Measurements from ENCODE around the gene ADM. TPM values are rescaled to one million over a fixed set of nuclear protein-coding genes. Genes with fewer than 3 reads are reported as not detected.

ADM gene
- polyA plus RNA-seq, 3 donors, result 9.5 to 224 (median 20.0) TPM

DNA sequence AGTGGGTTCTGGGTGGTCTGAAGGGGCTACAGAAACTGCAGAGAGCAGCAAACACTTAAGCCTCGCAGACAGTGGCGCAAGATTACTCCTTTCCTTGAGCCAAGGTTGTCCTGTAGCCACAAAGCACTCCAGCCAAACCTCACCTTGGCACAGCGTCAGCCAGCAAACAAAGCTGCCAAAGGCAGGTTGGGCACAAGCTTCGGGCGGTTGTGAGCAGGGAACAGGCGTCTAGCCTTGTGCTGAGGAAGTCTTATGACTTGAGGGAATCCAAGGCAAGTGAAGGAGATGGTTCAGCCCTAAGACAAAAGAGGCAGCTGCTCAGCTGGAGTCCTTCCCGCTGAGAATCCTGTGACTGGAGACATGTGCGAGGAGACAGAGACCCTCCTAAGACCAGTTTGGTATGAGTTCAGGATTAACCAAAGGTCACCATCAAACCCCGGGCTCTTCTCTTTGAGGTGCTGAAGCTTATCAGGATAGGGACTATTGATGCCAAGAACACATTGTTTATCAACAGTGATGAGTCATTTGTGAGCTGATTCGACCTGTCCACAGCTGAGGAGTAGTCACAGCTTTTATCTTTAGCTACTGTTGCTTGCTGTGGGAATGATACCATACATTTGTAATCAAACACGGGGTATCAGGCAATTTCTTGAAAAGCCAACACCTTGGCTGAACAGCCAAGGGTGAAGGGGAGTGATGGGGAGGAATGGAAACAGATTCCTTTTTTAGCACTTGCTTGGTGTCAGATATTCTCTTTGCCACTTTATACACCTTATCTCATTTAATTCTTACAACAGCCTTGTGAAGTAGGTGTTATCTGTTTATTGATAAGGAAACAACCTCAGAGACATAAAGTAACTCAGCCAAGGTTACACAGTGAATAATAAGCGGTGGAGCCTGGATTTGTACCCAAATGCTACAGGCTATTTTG, 4.6 kb downstream of the ADM start:
- H3K9me3 Mint-ChIP-seq, result peaks cover 0 to 16% (median 2%) of the 10 kb centered on the region in 7 donors
- no peak overlapping the region for H3K4me2 ChIP-seq (replicated peaks; ENCODE audit: extremely low read depth, low read length, poor library complexity, severe bottlenecking)
- TF ChIP-seq, protein P1, sequence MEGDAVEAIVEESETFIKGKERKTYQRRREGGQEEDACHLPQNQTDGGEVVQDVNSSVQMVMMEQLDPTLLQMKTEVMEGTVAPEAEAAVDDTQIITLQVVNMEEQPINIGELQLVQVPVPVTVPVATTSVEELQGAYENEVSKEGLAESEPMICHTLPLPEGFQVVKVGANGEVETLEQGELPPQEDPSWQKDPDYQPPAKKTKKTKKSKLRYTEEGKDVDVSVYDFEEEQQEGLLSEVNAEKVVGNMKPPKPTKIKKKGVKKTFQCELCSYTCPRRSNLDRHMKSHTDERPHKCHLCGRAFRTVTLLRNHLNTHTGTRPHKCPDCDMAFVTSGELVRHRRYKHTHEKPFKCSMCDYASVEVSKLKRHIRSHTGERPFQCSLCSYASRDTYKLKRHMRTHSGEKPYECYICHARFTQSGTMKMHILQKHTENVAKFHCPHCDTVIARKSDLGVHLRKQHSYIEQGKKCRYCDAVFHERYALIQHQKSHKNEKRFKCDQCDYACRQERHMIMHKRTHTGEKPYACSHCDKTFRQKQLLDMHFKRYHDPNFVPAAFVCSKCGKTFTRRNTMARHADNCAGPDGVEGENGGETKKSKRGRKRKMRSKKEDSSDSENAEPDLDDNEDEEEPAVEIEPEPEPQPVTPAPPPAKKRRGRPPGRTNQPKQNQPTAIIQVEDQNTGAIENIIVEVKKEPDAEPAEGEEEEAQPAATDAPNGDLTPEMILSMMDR (IDR thresholded peaks at IDR 0.05), result no peak
- H3K27ac Mint-ChIP-seq, result peak overlapping the region in 5 of 7 donors; percentile 18 to 54 (median 43)
- no peak overlapping the region for H3K9ac ChIP-seq (ENCODE audit: insufficient read depth, low read length, poor library complexity, severe bottlenecking)
- WGBS (ENCODE audit: insufficient coverage), result 73% methylated on average over 9 of the region's 12 CpGs
- DNase-seq, result peak in 1 of 3 donors; percentile 29
- H3K79me2 ChIP-seq (ENCODE audit: insufficient read depth, low read length), result peaks cover 19% of the 10 kb centered on the region
- H3K27me3 Mint-ChIP-seq (ENCODE audit: low read depth in 3 of 3), result peaks cover 16 to 25% (median 23%) of the 10 kb centered on the region in 3 donors
- no peak overlapping the region for H3K4me3 Mint-ChIP-seq
- no peaks in the 10 kb centered on the region for H3K9me3 ChIP-seq (replicated peaks in 1 of 2; ENCODE audit: control insufficient read depth in 1 of 2, insufficient read depth in 1 of 2, low read length in 2 of 2)
- no peak overlapping the region for H2AFZ ChIP-seq (ENCODE audit: insufficient read depth, low read depth, low read length, poor library complexity, severe bottlenecking)
- H3K4me1 ChIP-seq (ENCODE audit: control insufficient read depth in 1 of 2, insufficient read depth in 2 of 2, low read length in 2 of 2), result peaks cover 34 to 37% of the 10 kb centered on the region in 2 donors
- no peak overlapping the region for H3K27ac ChIP-seq (ENCODE audit: low read depth in 1 of 2, low read length in 2 of 2)
- H3K27me3 ChIP-seq (ENCODE audit: control insufficient read depth in 2 of 2, insufficient read depth in 2 of 2, low read length in 2 of 2), result peaks cover 0 to 16% of the 10 kb centered on the region in 2 donors
- H3K4me1 Mint-ChIP-seq, result peaks cover 24% of the 10 kb centered on the region
- H3K36me3 ChIP-seq (replicated peaks in 1 of 2; ENCODE audit: control insufficient read depth in 1 of 2, insufficient read depth in 2 of 2, low read length in 2 of 2), result no peaks in the 10 kb centered on the region
- no peak overlapping the region for H3K4me3 ChIP-seq (replicated peaks in 1 of 3; ENCODE audit: low read depth in 2 of 3, low read length in 3 of 3)
- intact Hi-C loops (cut with micrococcal nuclease), result loop anchor here (5.0 to 10.0 kb wide), 6 partner anchors 97 to 845 kb away; partner anchors contain the start of gene ZNF143 (in 1 of the 2)
- peaks cover 29% of the 10 kb centered on the region for H4K20me1 ChIP-seq (ENCODE audit: insufficient read depth, low read length)
- H3K36me3 Mint-ChIP-seq, result peaks cover 0 to 13% of the 10 kb centered on the region in 2 donors

DNA sequence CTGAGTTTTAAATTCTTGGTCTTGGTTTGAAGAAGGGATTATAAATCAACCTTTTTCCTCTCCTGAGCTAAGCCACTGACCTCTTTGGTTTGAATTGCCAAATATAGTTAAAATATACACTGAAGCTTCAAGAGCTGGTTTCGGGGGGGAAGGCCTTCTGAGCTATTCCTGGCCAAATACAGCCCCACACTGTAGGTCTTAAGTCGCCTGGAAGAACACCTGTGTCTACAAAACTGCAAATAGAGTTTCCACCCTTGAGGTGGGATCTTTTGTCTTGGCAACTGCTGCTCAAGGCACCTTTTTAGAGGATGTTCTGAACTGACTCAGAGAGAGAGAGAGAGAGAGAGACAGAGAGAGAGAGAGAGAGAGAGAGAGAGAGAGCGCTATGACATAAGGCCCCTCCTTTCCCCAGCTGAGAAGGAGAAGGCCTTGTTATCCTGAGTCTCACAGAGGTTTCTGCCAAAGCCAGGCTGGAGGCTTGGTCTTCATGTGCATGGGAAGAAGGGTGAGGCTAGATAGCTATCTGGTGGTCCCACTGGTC, 5.5 kb downstream of the ADM start:
- Histone ChIP-seq H3K4me1 (ENCODE audit: control insufficient read depth in 1 of 2, insufficient read depth in 2 of 2, low read length in 2 of 2) (peaks cover 33% of the 10 kb centered on the region in 2 donors), H3K79me2 (ENCODE audit: insufficient read depth, low read length) (peaks cover 15% of the 10 kb centered on the region), H3K9ac (ENCODE audit: insufficient read depth, low read length, poor library complexity, severe bottlenecking) (no peak overlapping the region), H4K20me1 (ENCODE audit: insufficient read depth, low read length) (peaks cover 24% of the 10 kb centered on the region), H2AFZ (ENCODE audit: insufficient read depth, low read depth, low read length, poor library complexity, severe bottlenecking) (no peak overlapping the region), H3K36me3 (replicated peaks in 1 of 2; ENCODE audit: control insufficient read depth in 1 of 2, insufficient read depth in 2 of 2, low read length in 2 of 2) (no peaks in the 10 kb centered on the region), H3K9me3 (replicated peaks in 1 of 2; ENCODE audit: control insufficient read depth in 1 of 2, insufficient read depth in 1 of 2, low read length in 2 of 2) (no peaks in the 10 kb centered on the region), H3K4me2 (replicated peaks; ENCODE audit: extremely low read depth, low read length, poor library complexity, severe bottlenecking) (no peak overlapping the region), H3K27ac (ENCODE audit: low read depth in 1 of 2, low read length in 2 of 2) (no peak overlapping the region), H3K4me3 (replicated peaks in 1 of 3; ENCODE audit: low read depth in 2 of 3, low read length in 3 of 3) (no peak overlapping the region), H3K27me3 (ENCODE audit: control insufficient read depth in 2 of 2, insufficient read depth in 2 of 2, low read length in 2 of 2) (peaks cover 0 to 16% of the 10 kb centered on the region in 2 donors)
- H3K27ac Mint-ChIP-seq, result peak overlapping the region in 3 of 7 donors; percentile 7 to 64 (median 26)
- intact Hi-C loops (cut with micrococcal nuclease), result no loop called here
- H3K4me1 Mint-ChIP-seq, result peaks cover 26% of the 10 kb centered on the region
- 100% methylated on average over 3 of the region's 3 CpGs for WGBS (ENCODE audit: insufficient coverage)
- H3K36me3 Mint-ChIP-seq, result peaks cover 0 to 12% of the 10 kb centered on the region in 2 donors
- no peak for DNase-seq
- peaks cover 0 to 14% (median 2%) of the 10 kb centered on the region in 7 donors for H3K9me3 Mint-ChIP-seq
- H3K27me3 Mint-ChIP-seq (ENCODE audit: low read depth in 3 of 3), result peaks cover 16 to 25% (median 23%) of the 10 kb centered on the region in 3 donors
- TF ChIP-seq, protein P1 (IDR thresholded peaks at IDR 0.05), result no peak
- peak overlapping the region in 1 of 2 donors; percentile 35 for H3K4me3 Mint-ChIP-seq

All from CD14-positive monocyte (primary cell).